H1 (cell line): Measurements from ENCODE around the gene KNOP1. TPM values are rescaled to one million over a fixed set of nuclear protein-coding genes. Genes with fewer than 3 reads are reported as not detected.

ENCODE experiments used
- CTCF ChIA-PET: fragments of 300-600 bp; sonication (Branson Sonifier 250); formaldehyde crosslinking; loops from one replicate; lab custom pipeline; 2021; ENCODE audit not compliant: partially characterized antibody; lab: Charles Lee
- POLR2A ChIA-PET: fragments of 300-600 bp; sonication (Branson Sonifier 250); formaldehyde crosslinking; loops from one replicate; lab custom pipeline; 2021; ENCODE audit warnings: inconsistent platforms; ENCODE audit not compliant: partially characterized antibody; lab: Charles Lee
- DNase-seq, 2 experiments: peaks; one replicate each; pipeline versions ENCODE4 v3.0.0 to v3.0.0-alpha.2; 2010 to 2022; ENCODE audit warnings: low spot score in 2 of 2, low read depth in 1 of 2, mixed read lengths in 1 of 2
- FAIRE-seq: peaks from 2 replicates; lab custom pipeline; 2011; peaks lifted over from hg19 to GRCh38; lab: Jason Lieb, UNC
- H2AFZ ChIP-seq: 2 replicates; pipeline ENCODE4 v1.8.1; 2012; ENCODE audit warnings: low read length, inconsistent platforms
- H2AK5ac ChIP-seq: 2 replicates; pipeline ENCODE4 v1.6.1; 2013; ENCODE audit warnings: low read depth, low read length
- H2BK120ac ChIP-seq: replicated peaks from 2 replicates; pipeline ENCODE3; 2013; ENCODE audit warnings: low read depth, low read length, inconsistent platforms
- H2BK12ac ChIP-seq: 2 replicates; pipeline ENCODE4 v1.6.1; 2013; ENCODE audit warnings: low read depth, low read length
- H2BK15ac ChIP-seq: 2 replicates; pipeline ENCODE4 v1.6.1; 2013; ENCODE audit warnings: low read length
- H2BK20ac ChIP-seq: 2 replicates; pipeline ENCODE4 v1.6.1; 2013; ENCODE audit warnings: low read length
- H2BK5ac ChIP-seq: 2 replicates; pipeline ENCODE4 v1.6.1; 2013; ENCODE audit warnings: low read depth, low read length
- H3K14ac ChIP-seq: 2 replicates; pipeline ENCODE4 v1.6.1; 2013; ENCODE audit warnings: inconsistent platforms; ENCODE audit not compliant: insufficient read length
- H3K18ac ChIP-seq: 2 replicates; pipeline ENCODE4 v1.6.1; 2013; ENCODE audit warnings: low read length; ENCODE audit errors: extremely low read depth
- H3K23ac ChIP-seq: 2 replicates; pipeline ENCODE4 v1.6.1; 2013; ENCODE audit warnings: inconsistent platforms; ENCODE audit not compliant: insufficient read length
- H3K23me2 ChIP-seq: 2 replicates; pipeline ENCODE4 v1.6.1; 2013; ENCODE audit warnings: low read depth, low read length
- H3K27ac ChIP-seq: 2 replicates; pipeline ENCODE4 v1.6.1; 2011; ENCODE audit warnings: low read depth, low read length, inconsistent platforms
- H3K27me3 ChIP-seq, 4 experiments: replicated peaks in 1 of 4; 1 replicate in 1 of 4; 2 replicates in 3 of 4; pipeline versions ENCODE4 v1.6.1 to v1.8.1; 2011 to 2013; ENCODE audit warnings: low read length in 3 of 4, mild to moderate bottlenecking in 3 of 4, inconsistent platforms in 2 of 4, mixed read lengths in 2 of 4, moderate library complexity in 1 of 4; ENCODE audit not compliant: control insufficient read depth in 3 of 4, insufficient read depth in 3 of 4; ENCODE audit errors: extremely low read depth in 1 of 4
- H3K36me3 ChIP-seq, 4 experiments: 2 replicates each; pipeline versions ENCODE4 v1.6.1 to v1.8.1; 2011 to 2013; ENCODE audit warnings: mild to moderate bottlenecking in 4 of 4, low read length in 3 of 4, moderate library complexity in 2 of 4, control low read depth in 1 of 4, inconsistent platforms in 1 of 4; ENCODE audit not compliant: insufficient read depth in 4 of 4, control insufficient read depth in 2 of 4
- H3K4ac ChIP-seq: replicated peaks from 2 replicates; pipeline ENCODE3; 2013; ENCODE audit warnings: low read length, low read depth, mixed read lengths, inconsistent platforms; ENCODE audit not compliant: insufficient read length
- H3K4me1 ChIP-seq, 4 experiments: replicated peaks in 1 of 4; 1 replicate in 1 of 4; 2 replicates in 3 of 4; pipeline versions ENCODE4 v1.6.1 to v1.8.1; 2011 to 2013; ENCODE audit warnings: low read length in 3 of 4, inconsistent platforms in 2 of 4, mixed read lengths in 1 of 4; ENCODE audit not compliant: insufficient read depth in 4 of 4, control insufficient read depth in 3 of 4
- H3K4me2 ChIP-seq, 2 experiments: 2 replicates each; pipeline versions ENCODE4 v1.6.1 to v1.8.1; 2011 to 2013; ENCODE audit warnings: low read depth in 2 of 2, low read length in 2 of 2, control low read depth in 1 of 2, inconsistent platforms in 1 of 2, mild to moderate bottlenecking in 1 of 2; ENCODE audit not compliant: insufficient read depth in 1 of 2
- H3K4me3 ChIP-seq, 4 experiments: fragments of 200-600, 300-600 bp in 1 of 4; sonication (generic), shearing (Covaris generic), sonication (Bioruptor Twin) in 1 of 4; 2 replicates each; pipeline versions ENCODE4 v1.5.1 to v1.8.1; 2011 to 2016; ENCODE audit warnings: low read length in 4 of 4, low read depth in 3 of 4, control low read depth in 2 of 4, inconsistent platforms in 2 of 4, mild to moderate bottlenecking in 2 of 4, mixed read lengths in 1 of 4, moderate library complexity in 1 of 4; ENCODE audit not compliant: insufficient read depth in 2 of 4; ENCODE audit errors: extremely low read depth in 1 of 4
- H3K56ac ChIP-seq: replicated peaks from 2 replicates; pipeline ENCODE3; 2013; ENCODE audit warnings: low read depth, mild to moderate bottlenecking, mixed read lengths, low read length, inconsistent platforms; ENCODE audit not compliant: insufficient read length
- H3K79me1 ChIP-seq: 2 replicates; pipeline ENCODE4 v1.6.1; 2013; ENCODE audit warnings: low read depth, low read length, control low read depth
- H3K79me2 ChIP-seq, 2 experiments: 2 replicates each; pipeline versions ENCODE4 v1.6.1 to v1.8.1; 2012 to 2013; ENCODE audit warnings: low read length in 2 of 2, mild to moderate bottlenecking in 2 of 2, inconsistent platforms in 1 of 2; ENCODE audit not compliant: insufficient read depth in 2 of 2, control insufficient read depth in 1 of 2
- H3K9ac ChIP-seq, 4 experiments: replicated peaks in 1 of 4; 1 replicate in 1 of 4; 2 replicates in 3 of 4; pipeline versions ENCODE4 v1.6.1 to v1.8.1; 2011 to 2013; ENCODE audit warnings: low read depth in 3 of 4, low read length in 3 of 4, control low read depth in 2 of 4, mild to moderate bottlenecking in 2 of 4, moderate library complexity in 2 of 4, inconsistent platforms in 1 of 4; ENCODE audit errors: extremely low read depth in 1 of 4
- H3K9me3 ChIP-seq, 2 experiments: 2 replicates each; pipeline versions ENCODE4 v1.6.1 to v1.8.1; 2012 to 2013; ENCODE audit warnings: mild to moderate bottlenecking in 2 of 2, moderate library complexity in 2 of 2, control low read depth in 1 of 2, inconsistent platforms in 1 of 2, low read depth in 1 of 2, low read length in 1 of 2, mixed read lengths in 1 of 2; ENCODE audit not compliant: insufficient read depth in 2 of 2
- H4K20me1 ChIP-seq, 2 experiments: replicated peaks in 1 of 2; 2 replicates each; pipeline versions ENCODE3 to v1.8.1; 2011 to 2013; ENCODE audit warnings: inconsistent platforms in 2 of 2, low read length in 2 of 2, mild to moderate bottlenecking in 1 of 2; ENCODE audit not compliant: insufficient read depth in 2 of 2, control insufficient read depth in 1 of 2
- H4K5ac ChIP-seq: 2 replicates; pipeline ENCODE4 v1.6.1; 2013; ENCODE audit warnings: low read length, low read depth, mixed read lengths, inconsistent platforms; ENCODE audit not compliant: insufficient read length
- H4K8ac ChIP-seq: 2 replicates; pipeline ENCODE4 v1.8.0; 2013; ENCODE audit warnings: mild to moderate bottlenecking, moderate library complexity, low read length, inconsistent platforms; ENCODE audit not compliant: insufficient read depth; ENCODE audit errors: extremely low read depth
- H4K91ac ChIP-seq: replicated peaks from 2 replicates; pipeline ENCODE3; 2013; ENCODE audit warnings: low read length, mixed read lengths, inconsistent platforms; ENCODE audit not compliant: insufficient read length
- CBX8 ChIP-seq: fragments of 300-800, 300-1000 bp; sonication (generic); IDR thresholded peaks from 2 replicates; pipeline ENCODE4 v1.7.1; 2016; ENCODE audit warnings: low read depth, low read length, borderline replicate concordance
- NRF1 ChIP-seq: IDR thresholded peaks from 2 replicates; pipeline ENCODE4 v1.6.1; 2011; ENCODE audit warnings: mild to moderate bottlenecking, low read depth, low read length, improper control_type of control experiment
- POLR2A ChIP-seq, 2 experiments: IDR thresholded peaks; 1 replicate in 1 of 2; 2 replicates in 1 of 2; pipeline ENCODE4 v1.6.1; 2011; ENCODE audit warnings: low read depth in 2 of 2, low read length in 2 of 2, mild to moderate bottlenecking in 2 of 2; ENCODE audit errors: control extremely low read depth in 1 of 2
- POLR2AphosphoS5 ChIP-seq: IDR thresholded peaks from 2 replicates; pipeline ENCODE4 v1.6.1; 2011; ENCODE audit warnings: low read depth, low read length
- POU5F1 ChIP-seq: IDR thresholded peaks from 2 replicates; pipeline ENCODE4 v1.6.1; 2011; ENCODE audit warnings: low read depth, mild to moderate bottlenecking, low read length, moderate library complexity
- RNF2 ChIP-seq: fragments of 200-900, 300-1000 bp; sonication (generic); IDR thresholded peaks from 2 replicates; pipeline ENCODE4 v1.7.1; 2016; ENCODE audit warnings: borderline replicate concordance, low read depth, mild to moderate bottlenecking, antibody characterized with exemption, low read length; ENCODE audit not compliant: poor library complexity, severe bottlenecking; ENCODE audit errors: missing control alignments
- SIN3A ChIP-seq, 2 experiments: IDR thresholded peaks in 1 of 2; conservative IDR thresholded peaks in 1 of 2; 2 replicates each; pipeline ENCODE4 v1.6.1; 2011 to 2012; ENCODE audit warnings: low read length in 2 of 2, improper control_type of control experiment in 1 of 2, low read depth in 1 of 2, mild to moderate bottlenecking in 1 of 2
- SP2 ChIP-seq: IDR thresholded peaks from 2 replicates; pipeline ENCODE4 v1.6.1; 2012; ENCODE audit warnings: mild to moderate bottlenecking, low read length, inconsistent platforms
- YY1 ChIP-seq: IDR thresholded peaks from 2 replicates; pipeline ENCODE4 v1.6.1; 2011; ENCODE audit warnings: low read depth, mild to moderate bottlenecking, low read length
- WGBS, 2 experiments: shearing (Covaris generic) in 1 of 2; methylation state at CpG; one replicate each; pipeline versions ENCODE4 v1.1.6 to v1.1.7; 2013 to 2015; ENCODE audit warnings: low lambda C conversion rate in 2 of 2, mixed read lengths in 2 of 2, inconsistent platforms in 1 of 2, low coverage in 1 of 2, missing lambda C conversion rate in 1 of 2; ENCODE audit not compliant: insufficient replicate concordance in 2 of 2, insufficient coverage in 1 of 2, insufficient read length in 1 of 2; ENCODE audit errors: extremely low coverage in 1 of 2, missing lambda C conversion rate in 1 of 2; 5-methylcytosine and 5-hydroxymethylcytosine counted together
- polyA plus RNA-seq, 7 experiments: library from polyadenylated mRNA; depleted of rRNA in 3 of 7; stranded (reverse) in 5 of 7; unstranded in 2 of 7; fragments of >200 nt in 5 of 7; fragments of 200-250 nt in 2 of 7; gene quantifications; 1 replicate in 5 of 7; 2 replicates in 1 of 7; 4 replicates in 1 of 7; pipeline versions ENCODE4 v1.2.1 to v1.2.3, GENCODE V29; 2011 to 2013; ENCODE audit warnings: missing spikeins in 2 of 7, mixed read lengths in 2 of 7
- total RNA-seq: library from RNA; stranded (reverse); fragmentation: NEBNext Ultra II Directional; extraction: Animal tissue kit (Norgen Biotek cat#: 25700); gene quantifications from 2 replicates; pipeline ENCODE4 v1.2.1, GENCODE V29; 2021
- TF ChIP-seq, protein P1 (sequence below): IDR thresholded peaks from 2 replicates; pipeline ENCODE4 v1.6.1; 2012; ENCODE audit warnings: inconsistent platforms

The KNOP1 gene
- total and polyA plus RNA-seq, 2 of the 8 experiments (the other 6 are each of a cell fraction or from before 2014, with no cell fraction given): 21.6 to 87.9 TPM

DNA sequence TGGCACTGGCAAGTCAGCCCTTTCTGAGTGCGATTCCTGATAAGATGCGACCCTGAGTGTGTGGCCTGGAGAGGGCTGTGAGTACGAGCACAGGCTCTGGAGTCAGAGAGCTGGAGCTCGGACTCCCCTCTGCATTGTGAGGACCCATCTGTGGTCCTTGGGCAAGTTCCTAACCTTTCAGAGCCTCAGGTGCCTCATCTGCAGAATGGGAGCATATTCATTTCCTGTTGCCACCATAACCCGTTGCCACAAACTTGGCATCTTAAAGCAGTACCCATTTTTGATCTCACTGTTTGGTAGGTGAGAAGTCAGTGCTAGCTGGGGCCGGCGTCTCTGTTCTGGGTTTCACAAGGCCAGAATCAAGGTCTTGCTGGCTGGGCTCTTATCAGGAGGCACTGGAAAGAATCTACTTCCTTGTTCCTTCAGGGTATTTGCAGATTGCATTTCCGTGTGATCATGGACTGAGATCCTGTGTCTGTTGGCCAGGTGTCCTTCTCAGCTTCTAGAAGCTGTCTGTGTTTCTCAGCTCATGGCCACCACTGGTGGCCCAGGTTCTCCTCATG lies 20.2 kb downstream of the KNOP1 start:
- H2BK120ac ChIP-seq: no peak overlapping the region
- H3K4ac ChIP-seq: no peak overlapping the region
- no peak overlapping the region for H3K14ac ChIP-seq
- FAIRE-seq (no peak), DNase-seq (no peak)
- CTCF ChIA-PET: interaction anchor here (2.0 kb wide), 1 partner anchor 186 kb away, joined by 6 read pairs; the partner anchor contains the start of gene GPRC5B
- H3K79me2 ChIP-seq: peaks cover 0 to under 1% of the 10 kb centered on the region in 2 experiments; a peak in 1 of 4 replicates
- peaks cover 3% of the 10 kb centered on the region; the same call in 1 of the 2 replicates for H3K79me1 ChIP-seq
- no peak overlapping the region for H2BK20ac ChIP-seq
- H2AFZ ChIP-seq: no peak overlapping the region
- H3K23me2 ChIP-seq: no peaks in the 10 kb centered on the region
- H4K20me1 ChIP-seq: peaks cover under 1 to 2% of the 10 kb centered on the region in 2 experiments
- H3K27me3 ChIP-seq: no peaks in the 10 kb centered on the region
- WGBS, 2 experiments: 93% methylated on average over 8 of the region's 8 CpGs; no CpG with 5 or more reads in 1 of the 2 experiments
- H3K36me3 ChIP-seq: peaks cover 12 to 51% (median 31%) of the 10 kb centered on the region in 4 experiments
- H3K4me1 ChIP-seq: no peaks in the 10 kb centered on the region
- no peak for TF ChIP-seq NRF1
- no peak for TF ChIP-seq RNF2
- peak in 1 of 2 experiments; percentile 23; a peak in 1 of 3 replicates for TF ChIP-seq POLR2A (IDR thresholded peaks at IDR 0.05; ENCODE audit: control extremely low read depth in 1 of 2, low read depth in 2 of 2, low read length in 2 of 2)
- no peak for TF ChIP-seq SIN3A (conservative IDR thresholded peaks at IDR 0.05 in 1 of 2, IDR thresholded peaks at IDR 0.05 in 1 of 2; ENCODE audit: low read depth in 1 of 2, low read length in 2 of 2)
- TF ChIP-seq POU5F1: no peak
- TF ChIP-seq POLR2AphosphoS5: peak; percentile 54; the same call in 1 of the 2 replicates
- TF ChIP-seq YY1: no peak
- no peak for TF ChIP-seq SP2
- TF ChIP-seq CBX8: no peak
- TF ChIP-seq, protein P1, sequence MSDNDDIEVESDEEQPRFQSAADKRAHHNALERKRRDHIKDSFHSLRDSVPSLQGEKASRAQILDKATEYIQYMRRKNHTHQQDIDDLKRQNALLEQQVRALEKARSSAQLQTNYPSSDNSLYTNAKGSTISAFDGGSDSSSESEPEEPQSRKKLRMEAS: no peak
- TF ChIP-seq, all 59 proteins: peak for 2
- no peak overlapping the region for H4K91ac ChIP-seq
- no peak overlapping the region for H2AK5ac ChIP-seq
- H3K9me3 ChIP-seq: peaks cover 6 to 17% of the 10 kb centered on the region in 2 experiments
- H3K23ac ChIP-seq: no peak overlapping the region
- no peak overlapping the region for H2BK12ac ChIP-seq
- no peak overlapping the region for H2BK15ac ChIP-seq
- no peak overlapping the region for H3K4me3 ChIP-seq
- POLR2A ChIA-PET: interaction anchor here (0.9 to 5.2 kb wide), 7 partner anchors 10 to 185 kb away, joined by 3 to 23 read pairs (median 6); no protein-coding TSS in a partner anchor
- no peak overlapping the region for H2BK5ac ChIP-seq
- no peak overlapping the region for H3K9ac ChIP-seq
- H3K18ac ChIP-seq: no peak overlapping the region
- no peak overlapping the region for H3K27ac ChIP-seq
- H3K4me2 ChIP-seq: no peak overlapping the region
- H4K5ac ChIP-seq: no peak overlapping the region
- no peak overlapping the region for H3K56ac ChIP-seq
- no peak overlapping the region for H4K8ac ChIP-seq
